ENCODE measurements around the gene PELI1.

DNA sequence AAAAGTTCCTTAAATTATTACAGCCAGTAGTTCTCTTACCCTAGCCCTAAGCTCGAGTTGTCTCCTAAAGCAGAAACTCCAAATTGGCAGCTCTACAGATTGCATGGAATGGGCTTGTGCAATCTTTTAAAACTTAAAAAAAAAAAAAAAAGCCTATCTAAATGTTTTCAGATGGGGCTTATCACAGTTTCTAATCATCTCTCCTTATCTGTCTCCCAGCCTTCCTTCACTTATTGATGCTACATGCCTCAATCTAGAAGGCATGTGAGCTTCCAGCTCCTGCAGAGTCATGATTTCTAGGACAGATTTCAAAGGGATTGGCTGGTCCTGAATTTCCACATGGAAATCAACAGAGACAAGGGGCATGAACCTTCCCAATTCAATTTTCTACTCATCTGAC lies 33.1 kb upstream of the PELI1 start:
- TF ChIP-seq POLR2A (IDR thresholded peaks at IDR 0.05; ENCODE audit: low read depth, low read length) (no peak), FOS (IDR thresholded peaks at IDR 0.05; ENCODE audit: borderline replicate concordance, insufficient read depth, low read length) (no peak), GATA2 (IDR thresholded peaks at IDR 0.05; ENCODE audit: insufficient read depth, insufficient read length, low read depth, low read length) (no peak), EZH2 (IDR thresholded peaks at IDR 0.05; ENCODE audit: borderline replicate concordance, low read depth, low read length, severe bottlenecking) (no peak), POLR2AphosphoS5 (IDR thresholded peaks at IDR 0.05; ENCODE audit: insufficient read depth, low read depth, low read length) (no peak), MYC (IDR thresholded peaks at IDR 0.05; ENCODE audit: low read depth, low read length) (no peak), JUN (IDR thresholded peaks at IDR 0.05; ENCODE audit: borderline replicate concordance, insufficient read depth, insufficient read length, low read depth) (no peak)
- TF ChIP-seq, protein P1, sequence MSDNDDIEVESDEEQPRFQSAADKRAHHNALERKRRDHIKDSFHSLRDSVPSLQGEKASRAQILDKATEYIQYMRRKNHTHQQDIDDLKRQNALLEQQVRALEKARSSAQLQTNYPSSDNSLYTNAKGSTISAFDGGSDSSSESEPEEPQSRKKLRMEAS (IDR thresholded peaks at IDR 0.05; ENCODE audit: insufficient read depth, insufficient read length): no peak
- TF ChIP-seq, protein P2, sequence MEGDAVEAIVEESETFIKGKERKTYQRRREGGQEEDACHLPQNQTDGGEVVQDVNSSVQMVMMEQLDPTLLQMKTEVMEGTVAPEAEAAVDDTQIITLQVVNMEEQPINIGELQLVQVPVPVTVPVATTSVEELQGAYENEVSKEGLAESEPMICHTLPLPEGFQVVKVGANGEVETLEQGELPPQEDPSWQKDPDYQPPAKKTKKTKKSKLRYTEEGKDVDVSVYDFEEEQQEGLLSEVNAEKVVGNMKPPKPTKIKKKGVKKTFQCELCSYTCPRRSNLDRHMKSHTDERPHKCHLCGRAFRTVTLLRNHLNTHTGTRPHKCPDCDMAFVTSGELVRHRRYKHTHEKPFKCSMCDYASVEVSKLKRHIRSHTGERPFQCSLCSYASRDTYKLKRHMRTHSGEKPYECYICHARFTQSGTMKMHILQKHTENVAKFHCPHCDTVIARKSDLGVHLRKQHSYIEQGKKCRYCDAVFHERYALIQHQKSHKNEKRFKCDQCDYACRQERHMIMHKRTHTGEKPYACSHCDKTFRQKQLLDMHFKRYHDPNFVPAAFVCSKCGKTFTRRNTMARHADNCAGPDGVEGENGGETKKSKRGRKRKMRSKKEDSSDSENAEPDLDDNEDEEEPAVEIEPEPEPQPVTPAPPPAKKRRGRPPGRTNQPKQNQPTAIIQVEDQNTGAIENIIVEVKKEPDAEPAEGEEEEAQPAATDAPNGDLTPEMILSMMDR (IDR thresholded peaks at IDR 0.05; ENCODE audit: extremely low read depth in 1 of 2, insufficient read depth in 1 of 2, low read depth in 1 of 2, low read length in 2 of 2): no peak
